Body of pancreas (tissue), 4 donors: ENCODE results near the gene G6PC3.

ENCODE experiments used
- CTCF ChIP-seq, 7 experiments: fragments of 450-650 bp in 4 of 7; fragments of 200-600 bp in 3 of 7; sonication (generic) in 3 of 7; IDR thresholded peaks; one replicate each; pipeline ENCODE4 v1.5.1; 2016 to 2019; ENCODE audit warnings: antibody characterized with exemption in 7 of 7
- POLR2A ChIP-seq, 3 donors: fragments of 450-650 bp; IDR thresholded peaks; one replicate each; pipeline ENCODE4 v1.6.1; 2016; ENCODE audit warnings: antibody characterized with exemption in 3 of 3, mild to moderate bottlenecking in 2 of 3

- TF ChIP-seq CTCF (IDR thresholded peaks at IDR 0.05) (no peak), POLR2A (IDR thresholded peaks at IDR 0.05) (no peak)
Measured at GRCh38 chr17:44097110-44097958, 26.8 kb downstream of the G6PC3 start.
